Activated T-helper 1 cell treated with anti-CD3 and anti-CD28 coated beads, Interleukin-12 subunit alpha, Interleukin-12 subunit beta, Interleukin-2, Interleukin-4 antibody, amounts not matched to agents 30 ng/mL and 10 ng/mL and 1 ng/mL, durations not matched to agents 14 hours and 24 hours and 36 hours (primary cell): ENCODE results near the gene KRT37. TPM values are rescaled to one million over a fixed set of nuclear protein-coding genes. Genes with fewer than 3 reads are reported as not detected.
"Not testable (repeated sequence)": the region's sequence is repeated elsewhere in the genome, so short reads cannot be mapped to it uniquely, and the experiment has no call there.

Experiments
- DNase-seq: peaks from one replicate; pipeline ENCODE4 v3.0.0; 2021; ENCODE audit warnings: low spot score
- H3K27ac Mint-ChIP-seq: one replicate; pipeline ENCODE4 v1.8.0; 2021; ENCODE audit warnings: mild to moderate bottlenecking, mixed read lengths
- H3K27me3 Mint-ChIP-seq: one replicate; pipeline ENCODE4 v1.8.0; 2022; ENCODE audit warnings: mild to moderate bottlenecking, moderate library complexity, mixed read lengths; ENCODE audit not compliant: insufficient read depth
- H3K36me3 Mint-ChIP-seq: one replicate; pipeline ENCODE4 v1.8.0; 2021; ENCODE audit warnings: low read depth, mixed read lengths
- H3K4me1 Mint-ChIP-seq: one replicate; pipeline ENCODE4 v1.8.0; 2021; ENCODE audit warnings: low read depth, mixed read lengths
- H3K4me3 Mint-ChIP-seq: one replicate; pipeline ENCODE4 v1.8.0; 2021; ENCODE audit warnings: mild to moderate bottlenecking, moderate library complexity, mixed read lengths
- H3K9me3 Mint-ChIP-seq: one replicate; pipeline ENCODE4 v1.8.0; 2021; ENCODE audit warnings: mixed read lengths
- intact Hi-C: fragments of 100-400 bp; cut with micrococcal nuclease; formaldehyde crosslinking; loops from one replicate; pipeline ENCODE4 v1.15.1; 2024
- total RNA-seq: library from RNA; stranded (reverse); gene quantifications from 2 replicates; pipeline ENCODE4 v1.2.3, GENCODE V29; 2022

KRT37 gene
- total RNA-seq, 1 donor from 2014 or later, result not detected

GRCh38 chr17:41429667-41430066 lies 5.3 kb upstream of the KRT37 start:
- Mint-ChIP-seq H3K27me3 (peaks cover 13% of the 10 kb centered on the region), H3K9me3 (no peaks in the 10 kb centered on the region), H3K4me3 (no peak overlapping the region), H3K27ac (no peak overlapping the region), H3K36me3 (no peaks in the 10 kb centered on the region), H3K4me1 (no peaks in the 10 kb centered on the region)
- DNase-seq, result no peak
- intact Hi-C loops, result no loop called here

GRCh38 chr17:41428591-41429291 lies 4.4 kb upstream of the KRT37 start:
- Mint-ChIP-seq H3K9me3 (no peaks in the 10 kb centered on the region), H3K4me3 (no peak overlapping the region), H3K36me3 (no peaks in the 10 kb centered on the region), H3K27ac (no peak overlapping the region), H3K4me1 (no peaks in the 10 kb centered on the region), H3K27me3 (peaks cover 9% of the 10 kb centered on the region)
- no peak for DNase-seq
- intact Hi-C loops, result no loop called here

GRCh38 chr17:41422586-41422985 lies 1.8 kb downstream of the KRT37 start:
- not testable (repeated sequence) for H3K4me3 Mint-ChIP-seq, DNase-seq, H3K27me3 Mint-ChIP-seq, H3K9me3 Mint-ChIP-seq, H3K4me1 Mint-ChIP-seq, H3K27ac Mint-ChIP-seq, H3K36me3 Mint-ChIP-seq
- intact Hi-C loops, result loop anchor here (2.0 kb wide), 1 partner anchor 16 kb away; no protein-coding TSS in a partner anchor

- H3K4me1 Mint-ChIP-seq, result no peaks in the 10 kb centered on the region
- no peak overlapping the region for H3K27ac Mint-ChIP-seq
- H3K4me3 Mint-ChIP-seq, result no peak overlapping the region
- H3K27me3 Mint-ChIP-seq, result peaks cover 8% of the 10 kb centered on the region
- intact Hi-C loops, result loop anchor here (2.0 kb wide), 1 partner anchor 17 kb away; no protein-coding TSS in a partner anchor
- no peaks in the 10 kb centered on the region for H3K9me3 Mint-ChIP-seq
- no peak for DNase-seq
- no peaks in the 10 kb centered on the region for H3K36me3 Mint-ChIP-seq
Observed at GRCh38 chr17:41421617-41422016, 2.8 kb downstream of the KRT37 start.

- intact Hi-C loops, result no loop called here
- Mint-ChIP-seq H3K4me3 (no peak overlapping the region), H3K4me1 (no peaks in the 10 kb centered on the region), H3K36me3 (no peaks in the 10 kb centered on the region), H3K27ac (no peak overlapping the region), H3K9me3 (no peaks in the 10 kb centered on the region), H3K27me3 (peaks cover 8% of the 10 kb centered on the region)
- DNase-seq, result no peak
Observed at GRCh38 chr17:41421116-41421515, 3.3 kb downstream of the KRT37 start.

- Mint-ChIP-seq H3K4me3 (no peak overlapping the region), H3K4me1 (no peaks in the 10 kb centered on the region), H3K36me3 (no peaks in the 10 kb centered on the region), H3K27me3 (peaks cover 7% of the 10 kb centered on the region), H3K9me3 (no peaks in the 10 kb centered on the region), H3K27ac (no peak overlapping the region)
- intact Hi-C loops, result no loop called here
- no peak for DNase-seq
Observed at GRCh38 chr17:41420134-41420533, 4.3 kb downstream of the KRT37 start.

- no peak overlapping the region for H3K27ac Mint-ChIP-seq
Observed at GRCh38 chr17:41419716-41420115, 4.7 kb downstream of the KRT37 start.

GRCh38 chr17:41418116-41418860 lies 6.1 kb downstream of the KRT37 start:
- no peak for DNase-seq
- Mint-ChIP-seq H3K36me3 (no peaks in the 10 kb centered on the region), H3K4me1 (no peaks in the 10 kb centered on the region), H3K9me3 (no peaks in the 10 kb centered on the region), H3K27me3 (peaks cover 4% of the 10 kb centered on the region), H3K4me3 (no peak overlapping the region), H3K27ac (no peak overlapping the region)
- intact Hi-C loops, result no loop called here

More at GRCh38 chr17:41419716-41420115, 4.7 kb downstream of the KRT37 start:
- intact Hi-C loops, result no loop called here
- Mint-ChIP-seq H3K4me3 (no peak overlapping the region), H3K36me3 (no peaks in the 10 kb centered on the region), H3K9me3 (no peaks in the 10 kb centered on the region), H3K27me3 (peaks cover 4% of the 10 kb centered on the region), H3K4me1 (no peaks in the 10 kb centered on the region)
- DNase-seq, result no peak

- Mint-ChIP-seq H3K9me3 (no peaks in the 10 kb centered on the region), H3K4me1 (no peaks in the 10 kb centered on the region), H3K27ac (no peak overlapping the region), H3K36me3 (no peaks in the 10 kb centered on the region), H3K4me3 (no peak overlapping the region), H3K27me3 (peaks cover 4% of the 10 kb centered on the region)
- no peak for DNase-seq
- intact Hi-C loops, result no loop called here
Observed at GRCh38 chr17:41417576-41418015, 6.8 kb downstream of the KRT37 start.

GRCh38 chr17:41417127-41417526 lies 7.3 kb downstream of the KRT37 start:
- DNase-seq, result no peak
- Mint-ChIP-seq H3K36me3 (no peaks in the 10 kb centered on the region), H3K9me3 (no peaks in the 10 kb centered on the region), H3K27me3 (peaks cover 4% of the 10 kb centered on the region), H3K27ac (no peak overlapping the region), H3K4me3 (no peak overlapping the region), H3K4me1 (no peaks in the 10 kb centered on the region)
- intact Hi-C loops, result no loop called here

GRCh38 chr17:41416479-41416878 lies 7.9 kb downstream of the KRT37 start:
- DNase-seq, result no peak
- H3K9me3 Mint-ChIP-seq, result no peaks in the 10 kb centered on the region
- no peak overlapping the region for H3K27ac Mint-ChIP-seq
- H3K27me3 Mint-ChIP-seq, result peaks cover 8% of the 10 kb centered on the region
- H3K4me3 Mint-ChIP-seq, result no peak overlapping the region
- H3K4me1 Mint-ChIP-seq, result no peaks in the 10 kb centered on the region
- no peaks in the 10 kb centered on the region for H3K36me3 Mint-ChIP-seq
- intact Hi-C loops, result no loop called here

GRCh38 chr17:41415833-41416335 lies 8.5 kb downstream of the KRT37 start:
- no peak overlapping the region for H3K27ac Mint-ChIP-seq
- no peaks in the 10 kb centered on the region for H3K9me3 Mint-ChIP-seq
- H3K36me3 Mint-ChIP-seq, result no peaks in the 10 kb centered on the region
- no peak overlapping the region for H3K4me3 Mint-ChIP-seq
- peaks cover 9% of the 10 kb centered on the region for H3K27me3 Mint-ChIP-seq
- no peak for DNase-seq
- intact Hi-C loops, result no loop called here
- H3K4me1 Mint-ChIP-seq, result no peaks in the 10 kb centered on the region

GRCh38 chr17:41415411-41415810 lies 9.0 kb downstream of the KRT37 start:
- H3K4me3 Mint-ChIP-seq, result no peak overlapping the region
- H3K27me3 Mint-ChIP-seq, result peaks cover 10% of the 10 kb centered on the region
- H3K4me1 Mint-ChIP-seq, result no peaks in the 10 kb centered on the region
- H3K27ac Mint-ChIP-seq, result no peak overlapping the region
- H3K9me3 Mint-ChIP-seq, result no peaks in the 10 kb centered on the region
- H3K36me3 Mint-ChIP-seq, result no peaks in the 10 kb centered on the region
- intact Hi-C loops, result no loop called here
- no peak for DNase-seq
